Measurements from ENCODE around the gene TMEM178A.

Gene TMEM178A

GRCh38 chr2:39689272-39689841 is 23.6 kb downstream of the TMEM178A start:
- Histone ChIP-seq H3K36me3 (ENCODE audit: control insufficient read depth, insufficient read depth, low read length) (no peaks in the 10 kb centered on the region), H3K4me1 (ENCODE audit: control insufficient read depth, insufficient read depth, low read length) (0 out of 2 replicates have a peak, but pooled peaks cover 3% of the 10 kb centered on the region), H3K27me3 (ENCODE audit: control insufficient read depth, insufficient read depth, low read length) (no peaks in the 10 kb centered on the region), H3K9me3 (ENCODE audit: control insufficient read depth, insufficient read depth, low read length) (no peaks in the 10 kb centered on the region), H3K4me3 (ENCODE audit: low read length) (no peak overlapping the region), H3K27ac (ENCODE audit: low read length) (no peak overlapping the region)
- WGBS (ENCODE audit: insufficient coverage, insufficient read length) = no CpG with 5 or more reads among the region's 1 CpG
- no peak for DNase-seq (ENCODE audit: low read depth, low spot score)

GRCh38 chr2:39689876-39690275 is 24.2 kb downstream of the TMEM178A start:
- DNase-seq (ENCODE audit: low read depth, low spot score) = no peak
- Histone ChIP-seq H3K4me3 (ENCODE audit: low read length) (no peak overlapping the region), H3K9me3 (ENCODE audit: control insufficient read depth, insufficient read depth, low read length) (no peaks in the 10 kb centered on the region), H3K4me1 (ENCODE audit: control insufficient read depth, insufficient read depth, low read length) (0 out of 2 replicates have a peak, but pooled peaks cover 3% of the 10 kb centered on the region), H3K27me3 (ENCODE audit: control insufficient read depth, insufficient read depth, low read length) (no peaks in the 10 kb centered on the region), H3K36me3 (ENCODE audit: control insufficient read depth, insufficient read depth, low read length) (no peaks in the 10 kb centered on the region), H3K27ac (ENCODE audit: low read length) (no peak overlapping the region)
- no CpG with 5 or more reads among the region's 6 CpGs for whole genome bisulfite sequencing (ENCODE audit: insufficient coverage, insufficient read length)

GRCh38 chr2:39693245-39693644 is 27.5 kb downstream of the TMEM178A start:
- H3K4me3 ChIP-seq (ENCODE audit: low read length) = no peak overlapping the region
- no peaks in the 10 kb centered on the region for H3K4me1 ChIP-seq (ENCODE audit: control insufficient read depth, insufficient read depth, low read length)
- peaks cover 2% of the 10 kb centered on the region; the same call in 1 of the 2 replicates for H3K36me3 ChIP-seq (ENCODE audit: control insufficient read depth, insufficient read depth, low read length)
- no peaks in the 10 kb centered on the region for H3K27me3 ChIP-seq (ENCODE audit: control insufficient read depth, insufficient read depth, low read length)
- WGBS (ENCODE audit: insufficient coverage, insufficient read length) = no CpG with 5 or more reads among the region's 1 CpG
- no peaks in the 10 kb centered on the region for H3K9me3 ChIP-seq (ENCODE audit: control insufficient read depth, insufficient read depth, low read length)
- DNase-seq (ENCODE audit: low read depth, low spot score) = no peak
- H3K27ac ChIP-seq (ENCODE audit: low read length) = no peak overlapping the region

GRCh38 chr2:39696101-39696553 is 30.4 kb downstream of the TMEM178A start:
- H3K9me3 ChIP-seq (ENCODE audit: control insufficient read depth, insufficient read depth, low read length) = no peaks in the 10 kb centered on the region
- H3K4me1 ChIP-seq (ENCODE audit: control insufficient read depth, insufficient read depth, low read length) = no peaks in the 10 kb centered on the region
- DNase-seq (ENCODE audit: low read depth, low spot score) = no peak
- H3K27ac ChIP-seq (ENCODE audit: low read length) = no peak overlapping the region
- no peak overlapping the region for H3K4me3 ChIP-seq (ENCODE audit: low read length)
- no CpG with 5 or more reads among the region's 4 CpGs for WGBS (ENCODE audit: insufficient coverage, insufficient read length)
- no peaks in the 10 kb centered on the region for H3K27me3 ChIP-seq (ENCODE audit: control insufficient read depth, insufficient read depth, low read length)
- H3K36me3 ChIP-seq (ENCODE audit: control insufficient read depth, insufficient read depth, low read length) = peaks cover 2% of the 10 kb centered on the region; the same call in 1 of the 2 replicates

GRCh38 chr2:39696838-39697237 is 31.1 kb downstream of the TMEM178A start:
- no peaks in the 10 kb centered on the region for H3K4me1 ChIP-seq (ENCODE audit: control insufficient read depth, insufficient read depth, low read length)
- peaks cover 2% of the 10 kb centered on the region; the same call in 1 of the 2 replicates for H3K36me3 ChIP-seq (ENCODE audit: control insufficient read depth, insufficient read depth, low read length)
- H3K4me3 ChIP-seq (ENCODE audit: low read length) = no peak overlapping the region
- no peaks in the 10 kb centered on the region for H3K27me3 ChIP-seq (ENCODE audit: control insufficient read depth, insufficient read depth, low read length)
- H3K27ac ChIP-seq (ENCODE audit: low read length) = no peak overlapping the region
- DNase-seq (ENCODE audit: low read depth, low spot score) = no peak
- no peaks in the 10 kb centered on the region for H3K9me3 ChIP-seq (ENCODE audit: control insufficient read depth, insufficient read depth, low read length)
- WGBS (ENCODE audit: insufficient coverage, insufficient read length) = no CpG with 5 or more reads among the region's 1 CpG

GRCh38 chr2:39697454-39697853 is 31.7 kb downstream of the TMEM178A start:
- WGBS (ENCODE audit: insufficient coverage, insufficient read length) = no CpG with 5 or more reads among the region's 2 CpGs
- H3K4me3 ChIP-seq (ENCODE audit: low read length) = no peak overlapping the region
- DNase-seq (ENCODE audit: low read depth, low spot score) = no peak

GRCh38 chr2:39701137-39701536 is 35.4 kb downstream of the TMEM178A start:
- no peaks in the 10 kb centered on the region for H3K27me3 ChIP-seq (ENCODE audit: control insufficient read depth, insufficient read depth, low read length)
- H3K4me1 ChIP-seq (ENCODE audit: control insufficient read depth, insufficient read depth, low read length) = no peaks in the 10 kb centered on the region
- DNase-seq (ENCODE audit: low read depth, low spot score) = no peak
- no peak overlapping the region for H3K4me3 ChIP-seq (ENCODE audit: low read length)
- H3K9me3 ChIP-seq (ENCODE audit: control insufficient read depth, insufficient read depth, low read length) = no peaks in the 10 kb centered on the region
- WGBS (ENCODE audit: insufficient coverage, insufficient read length) = no CpG with 5 or more reads among the region's 1 CpG
- no peaks in the 10 kb centered on the region for H3K36me3 ChIP-seq (ENCODE audit: control insufficient read depth, insufficient read depth, low read length)
- no peak overlapping the region for H3K27ac ChIP-seq (ENCODE audit: low read length)

More at GRCh38 chr2:39697454-39697853, 31.7 kb downstream of the TMEM178A start:
- Histone ChIP-seq H3K4me1 (ENCODE audit: control insufficient read depth, insufficient read depth, low read length) (no peaks in the 10 kb centered on the region), H3K27ac (ENCODE audit: low read length) (no peak overlapping the region), H3K36me3 (ENCODE audit: control insufficient read depth, insufficient read depth, low read length) (peaks cover 2% of the 10 kb centered on the region; the same call in 1 of the 2 replicates), H3K27me3 (ENCODE audit: control insufficient read depth, insufficient read depth, low read length) (no peaks in the 10 kb centered on the region), H3K9me3 (ENCODE audit: control insufficient read depth, insufficient read depth, low read length) (no peaks in the 10 kb centered on the region)

GRCh38 chr2:39703181-39703872 is 37.6 kb downstream of the TMEM178A start:
- Histone ChIP-seq H3K4me3 (ENCODE audit: low read length) (no peak overlapping the region), H3K36me3 (ENCODE audit: control insufficient read depth, insufficient read depth, low read length) (no peaks in the 10 kb centered on the region), H3K27ac (ENCODE audit: low read length) (no peak overlapping the region), H3K4me1 (ENCODE audit: control insufficient read depth, insufficient read depth, low read length) (no peaks in the 10 kb centered on the region), H3K9me3 (ENCODE audit: control insufficient read depth, insufficient read depth, low read length) (no peaks in the 10 kb centered on the region), H3K27me3 (ENCODE audit: control insufficient read depth, insufficient read depth, low read length) (no peaks in the 10 kb centered on the region)
- no peak for DNase-seq (ENCODE audit: low read depth, low spot score)
- WGBS (ENCODE audit: insufficient coverage, insufficient read length) = no CpG with 5 or more reads among the region's 3 CpGs

- Histone ChIP-seq H3K9me3 (ENCODE audit: control insufficient read depth, insufficient read depth, low read length) (no peaks in the 10 kb centered on the region), H3K27ac (ENCODE audit: low read length) (no peak overlapping the region), H3K4me1 (ENCODE audit: control insufficient read depth, insufficient read depth, low read length) (no peaks in the 10 kb centered on the region), H3K36me3 (ENCODE audit: control insufficient read depth, insufficient read depth, low read length) (no peaks in the 10 kb centered on the region), H3K4me3 (ENCODE audit: low read length) (no peak overlapping the region), H3K27me3 (ENCODE audit: control insufficient read depth, insufficient read depth, low read length) (no peaks in the 10 kb centered on the region)
- DNase-seq (ENCODE audit: low read depth, low spot score) = no peak
- WGBS (ENCODE audit: insufficient coverage, insufficient read length) = no CpG with 5 or more reads among the region's 3 CpGs
Observed at GRCh38 chr2:39704540-39704939, 38.8 kb downstream of the TMEM178A start.

GRCh38 chr2:39705638-39706037 is 39.9 kb downstream of the TMEM178A start:
- H3K4me1 ChIP-seq (ENCODE audit: control insufficient read depth, insufficient read depth, low read length) = no peaks in the 10 kb centered on the region
- no peak for DNase-seq (ENCODE audit: low read depth, low spot score)
- no peak overlapping the region for H3K27ac ChIP-seq (ENCODE audit: low read length)
- WGBS (ENCODE audit: insufficient coverage, insufficient read length) = 100% methylated on average over 1 of the region's 4 CpGs
- H3K27me3 ChIP-seq (ENCODE audit: control insufficient read depth, insufficient read depth, low read length) = no peaks in the 10 kb centered on the region
- H3K9me3 ChIP-seq (ENCODE audit: control insufficient read depth, insufficient read depth, low read length) = no peaks in the 10 kb centered on the region
- H3K4me3 ChIP-seq (ENCODE audit: low read length) = no peak overlapping the region
- no peaks in the 10 kb centered on the region for H3K36me3 ChIP-seq (ENCODE audit: control insufficient read depth, insufficient read depth, low read length)
